ENCODE measurements around the gene HLCS.

HLCS gene

DNA sequence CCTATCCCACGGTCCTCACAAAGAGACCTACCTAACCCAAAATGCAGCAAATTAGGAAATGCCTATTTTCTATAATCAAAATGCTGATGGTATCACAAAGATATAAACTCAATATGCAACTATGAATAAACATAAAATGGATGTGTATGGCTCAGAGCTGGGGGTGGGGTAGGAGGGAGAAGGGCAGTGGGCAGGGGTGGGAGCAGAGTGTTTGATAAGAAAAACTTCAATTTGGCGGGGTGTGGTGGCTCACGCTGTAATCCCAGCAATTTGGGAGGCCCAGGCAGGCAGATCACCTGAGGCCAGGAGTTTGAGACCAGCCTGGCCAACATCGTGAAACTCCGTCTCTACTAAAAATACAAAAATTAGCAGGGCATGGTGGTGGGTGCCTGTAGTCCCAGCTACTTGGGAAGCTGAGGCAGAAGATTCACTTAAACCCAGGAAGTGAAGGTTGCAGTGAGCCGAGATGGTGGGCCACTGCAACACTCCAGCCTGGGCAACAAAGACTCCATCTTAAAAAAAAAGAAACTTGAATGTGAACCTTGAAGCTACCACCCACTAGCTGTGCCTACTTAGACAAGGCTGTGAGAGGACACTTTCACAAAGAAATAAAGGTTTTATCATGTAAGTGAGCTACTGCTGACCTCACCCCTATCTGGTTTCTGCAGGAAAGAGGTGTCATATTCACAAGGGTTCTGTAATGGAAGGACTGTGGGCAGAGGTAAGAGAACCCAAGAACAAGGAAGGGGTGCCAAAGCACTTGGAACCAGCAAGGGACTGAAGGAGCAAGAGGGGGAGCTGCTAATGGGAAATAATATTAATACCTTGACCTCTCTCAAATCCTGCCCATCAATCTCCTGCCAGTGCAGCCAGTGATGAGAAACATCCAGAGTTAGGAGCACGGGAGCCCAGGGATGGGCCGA lies 53.0 kb downstream of the HLCS start:
- H3K4me3 ChIP-seq (ENCODE audit: control insufficient read depth, low read depth, low read length): no peak overlapping the region
- no peak for DNase-seq (ENCODE audit: low read depth)
- TF ChIP-seq, protein P1, sequence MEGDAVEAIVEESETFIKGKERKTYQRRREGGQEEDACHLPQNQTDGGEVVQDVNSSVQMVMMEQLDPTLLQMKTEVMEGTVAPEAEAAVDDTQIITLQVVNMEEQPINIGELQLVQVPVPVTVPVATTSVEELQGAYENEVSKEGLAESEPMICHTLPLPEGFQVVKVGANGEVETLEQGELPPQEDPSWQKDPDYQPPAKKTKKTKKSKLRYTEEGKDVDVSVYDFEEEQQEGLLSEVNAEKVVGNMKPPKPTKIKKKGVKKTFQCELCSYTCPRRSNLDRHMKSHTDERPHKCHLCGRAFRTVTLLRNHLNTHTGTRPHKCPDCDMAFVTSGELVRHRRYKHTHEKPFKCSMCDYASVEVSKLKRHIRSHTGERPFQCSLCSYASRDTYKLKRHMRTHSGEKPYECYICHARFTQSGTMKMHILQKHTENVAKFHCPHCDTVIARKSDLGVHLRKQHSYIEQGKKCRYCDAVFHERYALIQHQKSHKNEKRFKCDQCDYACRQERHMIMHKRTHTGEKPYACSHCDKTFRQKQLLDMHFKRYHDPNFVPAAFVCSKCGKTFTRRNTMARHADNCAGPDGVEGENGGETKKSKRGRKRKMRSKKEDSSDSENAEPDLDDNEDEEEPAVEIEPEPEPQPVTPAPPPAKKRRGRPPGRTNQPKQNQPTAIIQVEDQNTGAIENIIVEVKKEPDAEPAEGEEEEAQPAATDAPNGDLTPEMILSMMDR (conservative IDR thresholded peaks at IDR 0.05; ENCODE audit: control insufficient read depth, insufficient read depth, low read depth, low read length): no peak

DNA sequence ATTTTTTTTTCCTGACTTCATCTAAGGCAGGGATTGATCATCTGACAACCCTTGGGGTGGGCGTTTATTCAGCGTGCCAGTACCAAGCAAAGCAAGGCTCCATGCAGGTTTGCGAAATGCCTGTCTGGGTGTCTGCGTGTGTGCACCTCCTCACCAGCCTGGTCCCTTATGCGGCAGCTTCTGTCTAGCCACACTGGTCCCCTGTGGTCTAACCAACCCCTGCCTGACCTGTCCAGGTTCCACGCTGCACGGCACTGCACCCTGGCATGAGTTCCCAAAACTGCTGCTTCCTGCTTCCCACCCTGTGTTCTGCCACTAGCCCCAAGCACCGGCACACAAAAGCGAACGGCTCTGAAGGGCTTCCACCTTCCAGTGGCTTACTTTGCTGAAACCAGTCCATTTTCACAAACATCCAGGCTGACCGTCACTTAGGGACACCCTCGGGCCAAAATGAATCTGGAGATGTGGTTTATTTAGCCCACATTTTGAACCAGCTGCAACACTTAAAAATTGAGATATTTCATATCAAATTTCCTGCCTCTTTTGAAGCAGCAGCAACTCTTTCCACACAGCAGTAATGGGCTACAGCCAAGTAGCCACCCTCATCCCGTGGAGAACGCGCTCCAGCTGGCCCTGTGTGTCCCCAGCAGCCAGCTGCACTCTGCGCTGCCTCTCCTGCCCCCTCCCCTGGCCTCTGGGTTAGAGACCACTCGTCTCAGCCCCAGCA lies 55.7 kb downstream of the HLCS start:
- DNase-seq (ENCODE audit: low read depth): peak; percentile 35
- TF ChIP-seq, protein P1 (conservative IDR thresholded peaks at IDR 0.05; ENCODE audit: control insufficient read depth, insufficient read depth, low read depth, low read length): no peak
- no peak overlapping the region for H3K4me3 ChIP-seq (ENCODE audit: control insufficient read depth, low read depth, low read length)

DNA sequence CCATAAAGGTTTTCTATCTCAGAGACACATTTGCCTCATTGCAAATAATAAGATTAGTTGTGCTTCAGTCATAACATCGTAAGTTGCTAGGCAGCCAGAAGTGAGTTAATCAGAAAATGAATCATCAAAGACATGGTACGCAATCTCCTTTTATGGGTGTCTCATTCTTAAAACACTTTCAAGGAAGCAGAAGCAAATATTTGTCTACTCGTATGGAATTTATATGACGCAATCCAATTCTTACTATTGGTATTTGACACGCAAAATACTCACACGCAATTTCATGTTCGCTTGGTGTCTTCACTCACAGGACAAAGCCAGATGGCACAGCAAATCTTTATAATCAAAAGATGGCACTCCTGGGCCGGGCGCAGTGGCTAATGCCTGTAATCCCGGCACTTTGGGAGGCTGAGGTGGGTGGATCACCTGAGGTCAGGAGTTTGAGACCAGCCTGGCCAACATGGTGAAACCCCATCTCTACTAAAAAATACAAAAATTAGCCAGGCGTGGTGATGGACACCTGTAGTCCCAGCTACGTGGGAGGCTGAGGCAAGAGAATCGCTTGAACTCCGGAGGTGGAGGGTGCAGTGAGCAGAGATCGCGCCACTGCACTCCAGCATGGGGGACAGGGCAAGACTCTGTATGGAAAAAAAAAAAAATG lies 56.4 kb downstream of the HLCS start:
- peak; percentile 98 for DNase-seq (ENCODE audit: low read depth)
- TF ChIP-seq, protein P1 (conservative IDR thresholded peaks at IDR 0.05; ENCODE audit: control insufficient read depth, insufficient read depth, low read depth, low read length): no peak
- no peak overlapping the region for H3K4me3 ChIP-seq (ENCODE audit: control insufficient read depth, low read depth, low read length)

DNA sequence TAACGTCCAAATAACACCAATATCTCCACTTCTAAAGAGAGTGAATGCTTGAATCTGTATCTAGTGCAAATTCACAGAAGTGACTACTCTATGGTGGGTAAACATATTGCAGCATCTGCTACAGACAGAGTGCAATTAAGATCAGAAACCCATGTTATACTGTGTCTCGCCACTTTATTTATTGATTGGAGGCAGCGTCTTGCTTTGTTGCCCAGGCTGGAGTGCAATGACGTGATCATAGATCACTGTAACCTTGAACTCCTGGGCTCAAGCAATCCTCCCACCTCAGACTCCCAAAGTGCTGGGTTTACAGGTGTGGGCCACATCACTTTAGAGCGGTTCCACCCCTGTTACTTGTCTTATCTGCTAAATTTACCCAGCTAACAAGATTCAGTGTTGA lies 57.0 kb downstream of the HLCS start:
- DNase-seq (ENCODE audit: low read depth): no peak
- TF ChIP-seq, protein P1 (conservative IDR thresholded peaks at IDR 0.05; ENCODE audit: control insufficient read depth, insufficient read depth, low read depth, low read length): no peak
- no peak overlapping the region for H3K4me3 ChIP-seq (ENCODE audit: control insufficient read depth, low read depth, low read length)

DNA sequence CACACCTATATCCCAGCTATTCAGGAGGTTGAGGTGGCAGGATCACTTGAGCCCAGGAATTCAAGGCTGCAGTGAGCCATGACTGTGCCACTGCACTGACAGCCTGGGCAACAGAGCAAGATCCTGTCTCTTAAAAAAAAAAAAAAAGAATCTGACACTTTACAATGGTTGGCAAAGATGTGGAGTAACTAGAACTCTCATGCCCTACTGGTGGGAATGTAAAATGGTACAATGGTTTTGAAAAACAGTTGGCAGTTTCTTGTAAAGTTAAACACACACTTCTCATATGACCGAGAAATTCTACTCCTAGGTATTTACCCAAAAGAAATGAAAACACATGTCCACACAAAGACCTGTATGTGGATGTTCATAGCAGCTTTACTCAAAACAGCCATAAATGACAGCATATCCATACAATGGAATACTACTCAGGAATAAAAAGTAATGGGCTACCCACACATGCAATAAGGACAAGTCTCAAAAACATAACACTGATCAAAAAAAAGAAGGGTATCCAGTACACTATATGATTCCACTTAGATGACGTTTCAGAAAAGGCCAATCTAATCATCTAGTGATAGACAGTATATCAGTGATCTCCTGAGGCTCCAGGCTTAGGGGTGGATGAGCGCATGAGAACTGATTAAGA lies 58.1 kb downstream of the HLCS start:
- DNase-seq (ENCODE audit: low read depth): no peak
- TF ChIP-seq, protein P1 (conservative IDR thresholded peaks at IDR 0.05; ENCODE audit: control insufficient read depth, insufficient read depth, low read depth, low read length): no peak
- H3K4me3 ChIP-seq (ENCODE audit: control insufficient read depth, low read depth, low read length): no peak overlapping the region

DNA sequence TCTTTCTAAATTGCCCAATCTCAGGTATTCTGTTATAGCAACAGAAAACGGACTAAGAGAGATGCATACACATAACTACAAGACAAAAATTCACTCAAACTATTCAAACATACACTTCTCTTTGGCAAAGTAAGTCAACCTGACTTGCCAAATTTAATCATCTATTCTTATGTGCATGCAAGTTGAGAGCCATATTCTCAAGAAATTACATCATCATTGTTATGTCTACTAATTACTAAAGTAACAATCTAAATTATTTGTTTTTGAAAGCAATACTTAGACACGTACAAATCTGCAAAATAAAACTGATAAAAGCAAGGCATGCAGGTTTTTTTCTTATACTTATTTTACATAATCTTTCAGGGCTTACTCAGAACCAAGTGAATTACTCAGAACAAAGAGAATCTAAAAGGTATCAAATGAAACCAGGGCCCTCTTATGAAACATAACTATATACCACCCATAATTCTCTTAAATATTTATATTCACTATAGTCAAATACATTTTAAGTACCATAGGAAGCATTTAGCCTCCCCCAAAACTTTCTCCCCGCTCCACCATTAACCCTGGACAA lies 62.3 kb downstream of the HLCS start:
- TF ChIP-seq, protein P1 (conservative IDR thresholded peaks at IDR 0.05; ENCODE audit: control insufficient read depth, insufficient read depth, low read depth, low read length): no peak
- no peak for DNase-seq (ENCODE audit: low read depth)
- no peak overlapping the region for H3K4me3 ChIP-seq (ENCODE audit: control insufficient read depth, low read depth, low read length)
